H1 (cell line): Measurements from ENCODE around the gene CCDC40.

ENCODE experiments used
- KDM1A ChIP-seq: fragments of 200-600, 300-600 bp; sonication (generic); IDR thresholded peaks from 2 replicates; pipeline ENCODE4 v1.7.1; 2016; ENCODE audit warnings: mild to moderate bottlenecking, low read length, borderline replicate concordance
- MAX ChIP-seq: IDR thresholded peaks from 2 replicates; pipeline ENCODE4 v1.6.1; 2012; ENCODE audit warnings: inconsistent platforms
- POLR2A ChIP-seq, 2 experiments: IDR thresholded peaks; 1 replicate in 1 of 2; 2 replicates in 1 of 2; pipeline ENCODE4 v1.6.1; 2011; ENCODE audit warnings: low read depth in 2 of 2, low read length in 2 of 2, mild to moderate bottlenecking in 2 of 2; ENCODE audit errors: control extremely low read depth in 1 of 2
- RAD21 ChIP-seq, 2 experiments: IDR thresholded peaks in 1 of 2; conservative IDR thresholded peaks in 1 of 2; 2 replicates each; pipeline ENCODE4 v1.6.1; 2011; ENCODE audit warnings: low read depth in 2 of 2, low read length in 2 of 2, improper control_type of control experiment in 1 of 2, inconsistent platforms in 1 of 2, mild to moderate bottlenecking in 1 of 2, moderate library complexity in 1 of 2
- TBP ChIP-seq: IDR thresholded peaks from 2 replicates; pipeline ENCODE4 v1.6.1; 2011; ENCODE audit warnings: low read depth, low read length, improper control_type of control experiment

DNA sequence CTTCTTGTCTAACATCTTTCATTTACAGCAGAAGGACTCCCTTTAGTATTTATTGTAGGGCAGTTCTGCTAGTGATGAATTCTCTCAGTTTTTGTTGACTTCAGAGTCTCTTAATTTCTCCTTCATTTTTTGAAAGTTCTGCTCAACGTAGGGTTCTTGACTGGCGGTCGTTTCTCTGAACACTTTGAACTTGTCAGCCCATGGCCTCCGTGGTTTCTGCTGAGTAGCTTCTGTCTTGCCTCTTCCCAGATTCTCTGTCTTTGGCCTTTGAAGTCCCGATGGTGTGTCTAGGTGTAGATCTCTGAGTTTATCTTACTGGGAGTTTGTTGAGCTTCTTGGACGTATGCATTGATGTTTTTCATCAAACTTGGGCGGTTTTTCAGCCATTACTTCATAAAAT lies 78.3 kb downstream of the CCDC40 start:
- TF ChIP-seq MAX (no peak), KDM1A (no peak), RAD21 (IDR thresholded peaks at IDR 0.05 in 1 of 2, conservative IDR thresholded peaks at IDR 0.05 in 1 of 2; ENCODE audit: low read depth in 2 of 2, low read length in 2 of 2) (no peak), TBP (no peak), POLR2A (IDR thresholded peaks at IDR 0.05; ENCODE audit: control extremely low read depth in 1 of 2, low read depth in 2 of 2, low read length in 2 of 2) (no peak)
